HepG2 (cell line): ENCODE results near the gene CT45A10.

Experiments
- CEBPB ChIP-seq: IDR thresholded peaks from 2 replicates; pipeline ENCODE4 v1.6.1; 2011; ENCODE audit warnings: low read depth, low read length, improper control_type of control experiment, borderline replicate concordance
- CREB1 ChIP-seq, 2 experiments: fragments of 450-650 bp in 1 of 2; IDR thresholded peaks; 2 replicates each; pipeline ENCODE4 v1.6.1; 2016 to 2017; ENCODE audit warnings: control low read depth in 1 of 2, mild to moderate bottlenecking in 1 of 2, missing compliant biosample characterization in 1 of 2, missing genetic modification characterization in 1 of 2
- CTCF ChIP-seq: sonication (generic); formaldehyde crosslinking; IDR thresholded peaks from 2 replicates; pipeline ENCODE4 v1.5.0; 2020; ENCODE audit warnings: mild to moderate bottlenecking, missing genetic modification reagents, moderate library complexity
- EZH2 ChIP-seq: conservative IDR thresholded peaks from 2 replicates; pipeline ENCODE4 v1.6.1; 2012; ENCODE audit warnings: mild to moderate bottlenecking, low read depth, low read length, moderate library complexity
- FIP1L1 ChIP-seq: fragments of 200-400 bp; formaldehyde crosslinking; IDR thresholded peaks from 2 replicates; pipeline ENCODE4 v1.6.1; 2018; ENCODE audit warnings: low read depth, mild to moderate bottlenecking, low read length, moderate library complexity, borderline replicate concordance; ENCODE audit not compliant: insufficient read depth
- HBP1 ChIP-seq: IDR thresholded peaks from 2 replicates; pipeline ENCODE4 v1.6.1; 2016; ENCODE audit warnings: low read depth, control low read depth
- HNF4G ChIP-seq, 2 experiments: sonication (generic) in 1 of 2; formaldehyde crosslinking in 1 of 2; IDR thresholded peaks; 2 replicates each; pipeline versions ENCODE4 v1.4.0 to v1.6.1; 2011 to 2020; ENCODE audit warnings: borderline replicate concordance in 2 of 2, low read depth in 2 of 2, mild to moderate bottlenecking in 2 of 2, low read length in 1 of 2, missing genetic modification reagents in 1 of 2, moderate library complexity in 1 of 2
- JUNB ChIP-seq: sonication (generic); formaldehyde crosslinking; IDR thresholded peaks from 2 replicates; pipeline ENCODE4 v1.8.0; 2022; ENCODE audit warnings: missing genetic modification reagents, mild to moderate bottlenecking, borderline replicate concordance
- MEF2D ChIP-seq: sonication (generic); formaldehyde crosslinking; IDR thresholded peaks from 2 replicates; pipeline ENCODE4 v1.5.1; 2020; ENCODE audit warnings: mild to moderate bottlenecking, missing genetic modification reagents
- SMARCC2 ChIP-seq: fragments of 450-650 bp; IDR thresholded peaks from 2 replicates; pipeline ENCODE4 v1.6.1; 2017; ENCODE audit warnings: antibody characterized with exemption, mild to moderate bottlenecking
- ZMYM2 ChIP-seq: sonication (generic); formaldehyde crosslinking; IDR thresholded peaks from 2 replicates; pipeline ENCODE4 v1.8.0; 2022; ENCODE audit warnings: mild to moderate bottlenecking, missing genetic modification reagents

GRCh38 chrX:135914404-135914803 is 21.2 kb upstream of the CT45A10 start:
- no peak for TF ChIP-seq CEBPB
- no peak for TF ChIP-seq MEF2D (CRISPR knock-in tag)
- no peak for TF ChIP-seq CREB1 (IDR thresholded peaks at IDR 0.05)
- TF ChIP-seq CREB1 (CRISPR knock-in tag; IDR thresholded peaks at IDR 0.05), result no peak
- TF ChIP-seq ZMYM2 (CRISPR knock-in tag), result no peak
- TF ChIP-seq JUNB, result no peak
- TF ChIP-seq EZH2, result no peak
- no peak for TF ChIP-seq HBP1 (CRISPR knock-in tag)
- TF ChIP-seq HNF4G (IDR thresholded peaks at IDR 0.05; ENCODE audit: borderline replicate concordance, low read depth, low read length), result no peak
- no peak for TF ChIP-seq HNF4G (CRISPR knock-in tag; IDR thresholded peaks at IDR 0.05; ENCODE audit: borderline replicate concordance, low read depth)
- no peak for TF ChIP-seq FIP1L1
- TF ChIP-seq CTCF (CRISPR knock-in tag), result no peak
- TF ChIP-seq SMARCC2, result no peak
